ENCODE measurements around the gene NKTR. TPM values are rescaled to one million over a fixed set of nuclear protein-coding genes. Genes with fewer than 3 reads are reported as not detected.

Gene NKTR
- total RNA-seq, 2 experiments from 2014 or later, result 90.2 to 154 TPM

GRCh38 chr3:42688487-42689420, 88.3 kb downstream of the NKTR start:
- ChIA-PET CTCF (ENCODE audit: unreplicated experiment) (interaction anchor here (0.6 kb wide), 1 partner anchor 492 kb away, joined by 3 read pairs; no protein-coding TSS in a partner anchor), POLR2A (no interaction called here)
- Histone ChIP-seq H3K79me2 (ENCODE audit: insufficient read depth, low read depth, low read length) (no peaks in the 10 kb centered on the region), H3K4me2 (ENCODE audit: low read length) (no peak overlapping the region), H3K36me3 (ENCODE audit: insufficient read depth, low read length) (no peaks in the 10 kb centered on the region), H4K20me1 (ENCODE audit: insufficient read depth, low read length) (no peaks in the 10 kb centered on the region), H3K4me1 (ENCODE audit: insufficient read depth, low read length, poor library complexity, severe bottlenecking) (no peaks in the 10 kb centered on the region), H3K4me3 (ENCODE audit: low read depth, low read length, poor library complexity, severe bottlenecking) (no peak overlapping the region), H2AFZ (ENCODE audit: low read length) (no peak overlapping the region), H3K9me3 (ENCODE audit: low read length) (no peaks in the 10 kb centered on the region), H3K9me2 (ENCODE audit: insufficient read depth, low read length) (no peaks in the 10 kb centered on the region), H3K27ac (ENCODE audit: low read depth, low read length, poor library complexity, severe bottlenecking) (no peak overlapping the region)
- no peak for TF ChIP-seq EZH2phosphoT487 (IDR thresholded peaks at IDR 0.05; ENCODE audit: borderline replicate concordance, low read depth, low read length)
- TF ChIP-seq CTCF (conservative IDR thresholded peaks at IDR 0.05; ENCODE audit: low read length), result no peak
- intact Hi-C loops (cut with micrococcal nuclease; ENCODE audit: unreplicated experiment), result no loop called here
- no TSS peak for BruUV-seq (replicated peaks)
- DNase-seq (ENCODE audit: low spot score), result no peak

- Histone ChIP-seq H3K79me2 (ENCODE audit: insufficient read depth, low read depth, low read length) (no peaks in the 10 kb centered on the region), H3K4me1 (ENCODE audit: insufficient read depth, low read length, poor library complexity, severe bottlenecking) (no peaks in the 10 kb centered on the region), H3K9me3 (ENCODE audit: low read length) (no peaks in the 10 kb centered on the region), H3K9me2 (ENCODE audit: insufficient read depth, low read length) (no peaks in the 10 kb centered on the region), H3K4me3 (ENCODE audit: low read depth, low read length, poor library complexity, severe bottlenecking) (no peak overlapping the region), H4K20me1 (ENCODE audit: insufficient read depth, low read length) (no peaks in the 10 kb centered on the region), H3K4me2 (ENCODE audit: low read length) (no peak overlapping the region), H2AFZ (ENCODE audit: low read length) (no peak overlapping the region), H3K36me3 (ENCODE audit: insufficient read depth, low read length) (no peaks in the 10 kb centered on the region), H3K27ac (ENCODE audit: low read depth, low read length, poor library complexity, severe bottlenecking) (no peak overlapping the region)
- TF ChIP-seq CTCF (conservative IDR thresholded peaks at IDR 0.05; ENCODE audit: low read length) (no peak), EZH2phosphoT487 (IDR thresholded peaks at IDR 0.05; ENCODE audit: borderline replicate concordance, low read depth, low read length) (no peak)
- intact Hi-C loops (cut with micrococcal nuclease; ENCODE audit: unreplicated experiment), result no loop called here
- POLR2A ChIA-PET, result no interaction called here
- no TSS peak for BruUV-seq (replicated peaks)
- CTCF ChIA-PET (ENCODE audit: unreplicated experiment), result interaction anchor here (0.6 kb wide), 1 partner anchor 491 kb away, joined by 3 read pairs; no protein-coding TSS in a partner anchor
- DNase-seq (ENCODE audit: low spot score), result no peak
Measured at GRCh38 chr3:42689421-42690014, 89.0 kb downstream of the NKTR start.

- ChIA-PET POLR2A (no interaction called here), CTCF (ENCODE audit: unreplicated experiment) (no interaction called here)
- intact Hi-C loops (cut with micrococcal nuclease; ENCODE audit: unreplicated experiment), result no loop called here
- no peak overlapping the region for H3K4me2 ChIP-seq (ENCODE audit: low read length)
- H3K4me1 ChIP-seq (ENCODE audit: insufficient read depth, low read length, poor library complexity, severe bottlenecking), result no peaks in the 10 kb centered on the region
- no peaks in the 10 kb centered on the region for H3K9me3 ChIP-seq (ENCODE audit: low read length)
- no TSS peak for BruUV-seq (replicated peaks)
- H3K27ac ChIP-seq (ENCODE audit: low read depth, low read length, poor library complexity, severe bottlenecking), result no peak overlapping the region
- TF ChIP-seq CTCF (conservative IDR thresholded peaks at IDR 0.05; ENCODE audit: low read length), result no peak
- TF ChIP-seq EZH2phosphoT487 (IDR thresholded peaks at IDR 0.05; ENCODE audit: borderline replicate concordance, low read depth, low read length), result no peak
- no peaks in the 10 kb centered on the region for H3K9me2 ChIP-seq (ENCODE audit: insufficient read depth, low read length)
- no peak overlapping the region for H2AFZ ChIP-seq (ENCODE audit: low read length)
- H3K4me3 ChIP-seq (ENCODE audit: low read depth, low read length, poor library complexity, severe bottlenecking), result no peak overlapping the region
- H4K20me1 ChIP-seq (ENCODE audit: insufficient read depth, low read length), result no peaks in the 10 kb centered on the region
- no peaks in the 10 kb centered on the region for H3K79me2 ChIP-seq (ENCODE audit: insufficient read depth, low read depth, low read length)
- no peaks in the 10 kb centered on the region for H3K36me3 ChIP-seq (ENCODE audit: insufficient read depth, low read length)
- DNase-seq (ENCODE audit: low spot score), result no peak
Measured at GRCh38 chr3:42690191-42690590, 89.7 kb downstream of the NKTR start.
